Measurements from ENCODE around the gene LARP6.
"Not testable (repeated sequence)": the region's sequence is repeated elsewhere in the genome, so short reads cannot be mapped to it uniquely, and the experiment has no call there.

LARP6 gene

GRCh38 chr15:70858614-70859321 lies 4.8 kb upstream of the LARP6 start:
- DNase-seq (ENCODE audit: low read depth): not testable (repeated sequence)

GRCh38 chr15:70857562-70858285 lies 3.8 kb upstream of the LARP6 start:
- no peak for DNase-seq (ENCODE audit: low read depth)

GRCh38 chr15:70856884-70857561 lies 3.1 kb upstream of the LARP6 start:
- peak; percentile 99 for DNase-seq (ENCODE audit: low read depth)

GRCh38 chr15:70856177-70856883 lies 2.4 kb upstream of the LARP6 start:
- no peak for DNase-seq (ENCODE audit: low read depth)

- DNase-seq (ENCODE audit: low read depth): no peak
These were observed 1.8 kb upstream of the LARP6 start for GRCh38 chr15:70855764-70856163.

GRCh38 chr15:70854666-70854976 lies 664 bp upstream of the LARP6 start:
- no peak for DNase-seq (ENCODE audit: low read depth)

- no peak for DNase-seq (ENCODE audit: low read depth)
These were observed 512 bp downstream of the LARP6 start for GRCh38 chr15:70853318-70853972.

- no peak for DNase-seq (ENCODE audit: low read depth)
These were observed 1.2 kb downstream of the LARP6 start for GRCh38 chr15:70852501-70853317.

- DNase-seq (ENCODE audit: low read depth): no peak
These were observed 2.1 kb downstream of the LARP6 start for GRCh38 chr15:70851889-70852288.

- no peak for DNase-seq (ENCODE audit: low read depth)
These were observed 8.2 kb downstream of the LARP6 start for GRCh38 chr15:70845602-70846360.

GRCh38 chr15:70837476-70837875 lies 16.5 kb downstream of the LARP6 start:
- no peak for DNase-seq (ENCODE audit: low read depth)

GRCh38 chr15:70835841-70836240 lies 18.1 kb downstream of the LARP6 start:
- no peak for DNase-seq (ENCODE audit: low read depth)

- no peak for DNase-seq (ENCODE audit: low read depth)
These were observed 18.5 kb downstream of the LARP6 start for GRCh38 chr15:70835415-70835814.

GRCh38 chr15:70834999-70835398 lies 19.0 kb downstream of the LARP6 start:
- no peak for DNase-seq (ENCODE audit: low read depth)

GRCh38 chr15:70833861-70834765 lies 19.8 kb downstream of the LARP6 start:
- DNase-seq (ENCODE audit: low read depth): peak; percentile 94

GRCh38 chr15:70833422-70833821 lies 20.5 kb downstream of the LARP6 start:
- DNase-seq (ENCODE audit: low read depth): no peak

GRCh38 chr15:70832176-70832575 lies 21.8 kb downstream of the LARP6 start:
- DNase-seq (ENCODE audit: low read depth): no peak

- no peak for DNase-seq (ENCODE audit: low read depth)
These were observed 22.7 kb downstream of the LARP6 start for GRCh38 chr15:70831094-70831911.
